HEK293T (cell line): ENCODE results near the gene ADAM23.

Experiments used
- ARNT ChIP-seq: fragments of 450-650 bp; IDR thresholded peaks from 2 replicates; pipeline ENCODE4 v1.6.1; 2017; ENCODE audit warnings: mild to moderate bottlenecking
- BHLHE40 ChIP-seq: fragments of 450-650 bp; IDR thresholded peaks from 2 replicates; pipeline ENCODE4 v1.6.1; 2016; ENCODE audit warnings: mild to moderate bottlenecking, moderate library complexity, borderline replicate concordance
- CTBP1 ChIP-seq: fragments of 450-650 bp; IDR thresholded peaks from 2 replicates; pipeline ENCODE4 v1.6.1; 2016; ENCODE audit warnings: borderline replicate concordance
- FOXA1 ChIP-seq: fragments of 450-650 bp; IDR thresholded peaks from 2 replicates; pipeline ENCODE4 v1.6.1; 2016; ENCODE audit warnings: mild to moderate bottlenecking
- FOXK2 ChIP-seq: fragments of 450-650 bp; IDR thresholded peaks from 2 replicates; pipeline ENCODE4 v1.6.1; 2016; ENCODE audit warnings: mild to moderate bottlenecking
- FOXM1 ChIP-seq: fragments of 450-650 bp; IDR thresholded peaks from 2 replicates; pipeline ENCODE4 v1.6.1; 2017; ENCODE audit warnings: mild to moderate bottlenecking, borderline replicate concordance
- NFRKB ChIP-seq: fragments of 450-650 bp; IDR thresholded peaks from 2 replicates; pipeline ENCODE4 v1.6.1; 2016; ENCODE audit warnings: mild to moderate bottlenecking, moderate library complexity
- SP1 ChIP-seq: fragments of 450-650 bp; IDR thresholded peaks from 2 replicates; pipeline ENCODE4 v1.6.1; 2017
- SUZ12 ChIP-seq: fragments of 450-650 bp; IDR thresholded peaks from 2 replicates; pipeline ENCODE4 v1.6.1; 2016; ENCODE audit warnings: mild to moderate bottlenecking
- TARDBP ChIP-seq: fragments of 450-650 bp; IDR thresholded peaks from 2 replicates; pipeline ENCODE4 v1.6.1; 2016
- ZNF384 ChIP-seq: fragments of 450-650 bp; IDR thresholded peaks from 2 replicates; pipeline ENCODE4 v1.6.1; 2016

DNA sequence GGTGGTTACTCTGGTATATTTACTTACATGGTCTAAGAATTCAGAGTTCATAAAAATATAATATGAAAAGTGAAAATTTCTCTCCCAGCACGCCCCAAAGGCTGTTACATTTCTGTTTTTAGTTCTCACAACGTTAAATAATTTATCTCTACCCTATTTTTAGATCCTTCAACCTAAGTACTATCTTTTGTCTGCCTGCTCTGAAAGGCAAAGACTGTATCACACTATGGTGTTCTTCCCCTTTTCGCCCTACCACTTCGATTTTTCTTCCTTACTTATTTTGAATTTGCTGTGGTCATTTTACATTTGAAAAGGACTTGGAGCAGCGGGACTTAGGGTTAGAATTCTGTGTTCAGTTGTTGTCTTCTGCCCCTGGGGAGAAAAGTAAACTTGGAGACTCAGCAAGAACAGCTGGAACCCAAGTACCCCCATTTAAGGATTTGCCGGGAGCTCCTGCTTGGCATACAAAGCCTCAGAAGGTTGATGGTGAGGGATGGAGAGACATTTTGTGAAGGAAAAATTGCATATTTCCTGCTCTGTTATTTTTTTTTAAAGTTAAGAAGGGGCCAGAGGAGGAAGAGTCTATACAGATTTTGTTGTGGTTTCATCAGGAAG lies 19.0 kb downstream of the ADAM23 start:
- TF ChIP-seq FOXM1 (no peak), SP1 (no peak), NFRKB (no peak), TARDBP (no peak), CTBP1 (no peak), SUZ12 (no peak), ARNT (no peak), FOXK2 (no peak), BHLHE40 (no peak), FOXA1 (no peak), ZNF384 (no peak)
